ENCODE results near the gene ERC2. TPM values are rescaled to one million over a fixed set of nuclear protein-coding genes. Genes with fewer than 3 reads are reported as not detected.

ERC2 gene
- total RNA-seq, 1 donor from 2014 or later: 0.99 TPM

- no peak overlapping the region for H3K4me3 ChIP-seq
- no peaks in the 10 kb centered on the region for H3K27me3 ChIP-seq (ENCODE audit: low read depth)
- no peak for DNase-seq
- intact Hi-C loops (cut with micrococcal nuclease): no loop called here
- no peaks in the 10 kb centered on the region for H3K36me3 ChIP-seq
- H3K9me3 ChIP-seq (replicated peaks): no peaks in the 10 kb centered on the region
- peaks cover 6% of the 10 kb centered on the region for H3K4me1 ChIP-seq
- no peak overlapping the region for H3K27ac ChIP-seq (replicated peaks)
- TF ChIP-seq, protein P1, sequence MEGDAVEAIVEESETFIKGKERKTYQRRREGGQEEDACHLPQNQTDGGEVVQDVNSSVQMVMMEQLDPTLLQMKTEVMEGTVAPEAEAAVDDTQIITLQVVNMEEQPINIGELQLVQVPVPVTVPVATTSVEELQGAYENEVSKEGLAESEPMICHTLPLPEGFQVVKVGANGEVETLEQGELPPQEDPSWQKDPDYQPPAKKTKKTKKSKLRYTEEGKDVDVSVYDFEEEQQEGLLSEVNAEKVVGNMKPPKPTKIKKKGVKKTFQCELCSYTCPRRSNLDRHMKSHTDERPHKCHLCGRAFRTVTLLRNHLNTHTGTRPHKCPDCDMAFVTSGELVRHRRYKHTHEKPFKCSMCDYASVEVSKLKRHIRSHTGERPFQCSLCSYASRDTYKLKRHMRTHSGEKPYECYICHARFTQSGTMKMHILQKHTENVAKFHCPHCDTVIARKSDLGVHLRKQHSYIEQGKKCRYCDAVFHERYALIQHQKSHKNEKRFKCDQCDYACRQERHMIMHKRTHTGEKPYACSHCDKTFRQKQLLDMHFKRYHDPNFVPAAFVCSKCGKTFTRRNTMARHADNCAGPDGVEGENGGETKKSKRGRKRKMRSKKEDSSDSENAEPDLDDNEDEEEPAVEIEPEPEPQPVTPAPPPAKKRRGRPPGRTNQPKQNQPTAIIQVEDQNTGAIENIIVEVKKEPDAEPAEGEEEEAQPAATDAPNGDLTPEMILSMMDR (IDR thresholded peaks at IDR 0.05; ENCODE audit: borderline replicate concordance): no peak
These were observed 754.2 kb downstream of the ERC2 start for GRCh38 chr3:55714057-55714456.

DNA sequence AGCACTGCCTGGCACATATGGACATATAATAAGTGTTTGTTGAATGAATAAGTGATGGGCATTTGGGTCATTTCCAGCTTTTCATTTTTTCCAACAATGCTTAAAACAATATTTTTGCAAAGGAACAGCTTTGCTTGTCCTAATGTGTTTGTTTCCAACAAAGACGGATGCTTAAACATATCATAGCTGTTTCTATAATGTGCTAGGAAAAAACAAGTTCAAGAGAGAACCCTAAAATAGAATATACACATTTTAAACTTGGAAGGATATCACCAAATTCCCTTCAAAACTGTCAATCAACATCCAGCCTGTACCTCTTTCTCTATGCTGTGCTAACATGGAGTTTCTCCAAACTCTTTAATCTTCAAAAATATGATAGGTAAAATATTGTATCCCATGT is 756.6 kb downstream of the ERC2 start:
- TF ChIP-seq, protein P1 (IDR thresholded peaks at IDR 0.05; ENCODE audit: borderline replicate concordance): no peak
- Histone ChIP-seq H3K27me3 (ENCODE audit: low read depth) (no peaks in the 10 kb centered on the region), H3K4me3 (no peak overlapping the region), H3K36me3 (no peaks in the 10 kb centered on the region), H3K9me3 (replicated peaks) (no peaks in the 10 kb centered on the region), H3K4me1 (peaks cover 17% of the 10 kb centered on the region), H3K27ac (replicated peaks) (no peak overlapping the region)
- intact Hi-C loops (cut with micrococcal nuclease): no loop called here
- DNase-seq: no peak

DNA sequence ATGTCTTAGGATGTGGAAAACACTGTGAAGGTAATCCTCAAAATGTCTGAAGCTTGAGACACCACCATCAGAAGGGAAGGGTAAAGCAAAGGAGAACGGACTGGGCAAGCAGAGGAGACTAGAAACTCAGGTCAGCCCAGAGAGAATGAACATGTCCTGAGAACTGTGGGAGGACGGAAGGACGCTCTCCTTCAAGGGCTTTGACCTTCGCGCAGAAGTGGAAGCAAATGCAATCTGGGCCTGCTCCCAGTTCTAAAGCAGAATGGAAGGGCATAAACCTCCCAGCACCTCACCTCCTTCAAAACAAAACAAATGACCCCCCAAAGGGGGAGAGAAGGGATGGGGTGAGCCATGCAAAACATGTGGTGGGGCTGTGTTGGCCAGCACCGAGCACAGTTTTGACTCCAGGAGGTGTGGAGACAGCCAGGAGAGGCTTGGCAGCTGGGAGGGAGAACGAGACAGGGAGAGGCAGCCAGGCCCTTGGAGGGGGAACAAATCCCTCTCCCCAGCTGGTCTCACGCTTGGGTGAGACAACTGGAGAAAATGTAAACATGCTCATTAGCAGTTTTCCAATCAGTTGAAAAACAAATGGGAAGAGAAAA is 758.8 kb downstream of the ERC2 start:
- H3K4me1 ChIP-seq: peaks cover 17% of the 10 kb centered on the region
- intact Hi-C loops (cut with micrococcal nuclease): no loop called here
- H3K36me3 ChIP-seq: no peaks in the 10 kb centered on the region
- H3K27me3 ChIP-seq (ENCODE audit: low read depth): no peaks in the 10 kb centered on the region
- no peak overlapping the region for H3K4me3 ChIP-seq
- DNase-seq: no peak
- H3K9me3 ChIP-seq (replicated peaks): no peaks in the 10 kb centered on the region
- H3K27ac ChIP-seq (replicated peaks): no peak overlapping the region
- TF ChIP-seq, protein P1 (IDR thresholded peaks at IDR 0.05; ENCODE audit: borderline replicate concordance): no peak

DNA sequence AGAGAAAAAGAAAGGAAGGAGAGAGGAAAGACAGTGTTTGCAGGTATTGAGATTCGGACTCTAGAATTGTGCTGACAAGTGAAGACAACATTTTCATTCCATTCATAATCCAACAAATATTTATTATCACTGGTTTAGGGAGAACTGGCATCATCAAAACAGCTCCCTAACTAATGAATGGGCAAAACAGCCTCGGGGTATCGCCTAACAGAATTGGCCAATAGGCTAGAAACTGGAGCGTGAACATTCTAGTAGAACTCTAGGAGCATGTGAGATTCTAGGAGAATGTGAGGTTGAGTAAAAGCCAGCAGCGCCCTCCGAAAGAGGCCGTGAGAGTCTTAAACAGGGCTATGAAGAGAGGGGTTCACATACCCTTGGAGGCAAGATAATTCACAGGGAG is 759.3 kb downstream of the ERC2 start:
- Histone ChIP-seq H3K27ac (replicated peaks) (no peak overlapping the region), H3K9me3 (replicated peaks) (no peaks in the 10 kb centered on the region), H3K4me3 (no peak overlapping the region), H3K27me3 (ENCODE audit: low read depth) (no peaks in the 10 kb centered on the region), H3K4me1 (peaks cover 17% of the 10 kb centered on the region), H3K36me3 (no peaks in the 10 kb centered on the region)
- no peak for DNase-seq
- TF ChIP-seq, protein P1 (IDR thresholded peaks at IDR 0.05; ENCODE audit: borderline replicate concordance): no peak
- intact Hi-C loops (cut with micrococcal nuclease): no loop called here

DNA sequence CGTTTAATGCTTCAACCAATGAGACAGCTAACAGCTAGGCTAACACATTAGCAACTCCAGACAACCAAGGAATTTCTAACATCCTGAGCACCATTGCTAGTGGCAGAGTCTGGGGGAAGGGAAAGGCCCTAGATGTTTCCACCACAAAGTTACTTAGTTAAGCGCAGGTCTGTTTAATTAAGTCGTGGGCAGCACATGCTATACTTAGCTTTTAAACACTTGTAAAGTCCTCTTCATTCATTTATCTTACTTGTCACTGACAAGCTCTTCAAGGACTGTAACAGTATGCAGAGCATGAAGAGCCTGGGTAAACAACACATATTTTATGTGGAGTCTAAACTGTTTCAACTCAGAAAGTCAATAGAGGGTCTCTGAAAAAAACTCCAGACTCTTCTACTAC is 760.0 kb downstream of the ERC2 start:
- Histone ChIP-seq H3K9me3 (replicated peaks) (no peaks in the 10 kb centered on the region), H3K27ac (replicated peaks) (no peak overlapping the region), H3K4me1 (peaks cover 17% of the 10 kb centered on the region), H3K27me3 (ENCODE audit: low read depth) (no peaks in the 10 kb centered on the region), H3K36me3 (no peaks in the 10 kb centered on the region), H3K4me3 (no peak overlapping the region)
- DNase-seq: no peak
- intact Hi-C loops (cut with micrococcal nuclease): no loop called here
- TF ChIP-seq, protein P1 (IDR thresholded peaks at IDR 0.05; ENCODE audit: borderline replicate concordance): no peak
